ENCODE measurements around the gene PCSK6. TPM values are rescaled to one million over a fixed set of nuclear protein-coding genes. Genes with fewer than 3 reads are reported as not detected.

PCSK6 gene
- total RNA-seq (10 to 100 TPM in 4 of 7 donors, 1 to 10 TPM in 3; 3.9 to 25.4 (median 13.0) TPM), polyA plus RNA-seq (10 to 100 TPM in 1 of 2 donors, 1 to 10 TPM in 1; 3.8 to 26.0 TPM)
- long read RNA-seq, donor 1, partial matches to known transcripts: 1 of 18 reads
- long read RNA-seq, donor 1, other reads (novel, unspliced or antisense): 17 of 18 reads
- long read RNA-seq, donor 2, full-length matches to known transcripts: 4 of 4 reads
- long read RNA-seq, donor 2, partial matches to known transcripts: 0 of 4 reads
- long read RNA-seq, donor 2, other reads (novel, unspliced or antisense): 0 of 4 reads
- long read RNA-seq, donor 3, full-length matches to known transcripts: 14 of 28 reads
- long read RNA-seq, donor 3, partial matches to known transcripts: 11 of 28 reads
- long read RNA-seq, donor 3, other reads (novel, unspliced or antisense): 3 of 28 reads

DNA sequence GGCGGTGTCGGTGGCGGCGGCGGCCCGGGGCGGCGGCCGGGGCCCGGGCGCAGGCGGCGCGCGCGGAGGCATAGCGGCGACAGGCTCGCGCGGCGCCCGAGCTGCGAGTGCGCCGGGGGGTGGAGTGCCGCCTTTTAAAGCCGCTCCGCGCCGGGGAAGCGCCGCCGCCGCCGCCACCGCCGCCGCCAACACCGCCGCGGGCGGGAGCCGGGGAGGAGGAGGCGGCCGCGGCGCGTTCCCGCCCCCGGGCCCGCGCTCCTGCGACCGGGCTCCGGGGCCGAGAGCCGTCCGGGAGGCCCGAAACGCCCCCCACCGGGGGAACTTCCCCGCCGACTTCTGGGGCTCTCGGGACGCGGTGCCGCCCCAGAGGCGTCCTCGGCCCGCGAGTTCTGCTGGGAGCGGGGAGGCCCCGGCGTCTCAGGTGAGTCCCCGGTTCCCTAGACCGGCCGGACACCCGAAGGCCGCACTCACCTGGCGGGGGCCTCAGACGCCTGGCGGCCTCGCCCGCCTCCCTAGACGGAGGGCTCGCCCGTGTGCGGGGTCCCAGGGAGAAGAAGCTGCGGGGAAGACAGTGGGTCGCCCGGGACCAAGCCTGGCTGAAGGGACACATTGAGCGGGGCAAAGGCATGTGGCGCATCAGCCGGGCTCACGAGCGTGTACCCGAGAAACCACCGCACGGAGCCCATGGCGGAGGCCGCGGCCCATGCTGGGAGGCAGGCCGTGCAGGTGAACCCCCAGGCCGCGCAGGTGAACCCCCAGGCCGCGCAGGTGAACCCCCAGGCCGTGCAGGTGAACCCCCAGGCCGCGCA, at the start of gene PCSK6:
TSS of gene PCSK6 (minus strand) at position 109 of the 809 bp plus-strand sequence. CDS start at position 72, 37 bp downstream.
- intact Hi-C loops (cut with DNase I): loop anchor here in 1 of 4 donors (10.0 kb wide), 1 partner anchor 185 kb away; no protein-coding TSS in a partner anchor
- DNase-seq: peak in 2 of 5 donors; percentile 44 to 56
- no peaks in the 10 kb centered on the region for H3K4me1 ChIP-seq (ENCODE audit: insufficient read depth)
- H3K4me3 ChIP-seq: peak within 1 kb of the TSS; percentile 21
- no peak within 1 kb of the TSS for H3K27ac ChIP-seq
- H3K9me3 ChIP-seq: no peaks in the 10 kb centered on the region
- WGBS, 3 donors: 20 to 70% (median 45%) methylated on average over 22 to 111 of the region's 111 CpGs
- H3K36me3 ChIP-seq: no peaks in the 10 kb centered on the region
- no peaks in the 10 kb centered on the region for H3K27me3 ChIP-seq
- TF ChIP-seq, protein P1, sequence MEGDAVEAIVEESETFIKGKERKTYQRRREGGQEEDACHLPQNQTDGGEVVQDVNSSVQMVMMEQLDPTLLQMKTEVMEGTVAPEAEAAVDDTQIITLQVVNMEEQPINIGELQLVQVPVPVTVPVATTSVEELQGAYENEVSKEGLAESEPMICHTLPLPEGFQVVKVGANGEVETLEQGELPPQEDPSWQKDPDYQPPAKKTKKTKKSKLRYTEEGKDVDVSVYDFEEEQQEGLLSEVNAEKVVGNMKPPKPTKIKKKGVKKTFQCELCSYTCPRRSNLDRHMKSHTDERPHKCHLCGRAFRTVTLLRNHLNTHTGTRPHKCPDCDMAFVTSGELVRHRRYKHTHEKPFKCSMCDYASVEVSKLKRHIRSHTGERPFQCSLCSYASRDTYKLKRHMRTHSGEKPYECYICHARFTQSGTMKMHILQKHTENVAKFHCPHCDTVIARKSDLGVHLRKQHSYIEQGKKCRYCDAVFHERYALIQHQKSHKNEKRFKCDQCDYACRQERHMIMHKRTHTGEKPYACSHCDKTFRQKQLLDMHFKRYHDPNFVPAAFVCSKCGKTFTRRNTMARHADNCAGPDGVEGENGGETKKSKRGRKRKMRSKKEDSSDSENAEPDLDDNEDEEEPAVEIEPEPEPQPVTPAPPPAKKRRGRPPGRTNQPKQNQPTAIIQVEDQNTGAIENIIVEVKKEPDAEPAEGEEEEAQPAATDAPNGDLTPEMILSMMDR (IDR thresholded peaks at IDR 0.05): no peak
- TF ChIP-seq EP300 (IDR thresholded peaks at IDR 0.05) (no peak), POLR2A (IDR thresholded peaks at IDR 0.05) (no peak)

DNA sequence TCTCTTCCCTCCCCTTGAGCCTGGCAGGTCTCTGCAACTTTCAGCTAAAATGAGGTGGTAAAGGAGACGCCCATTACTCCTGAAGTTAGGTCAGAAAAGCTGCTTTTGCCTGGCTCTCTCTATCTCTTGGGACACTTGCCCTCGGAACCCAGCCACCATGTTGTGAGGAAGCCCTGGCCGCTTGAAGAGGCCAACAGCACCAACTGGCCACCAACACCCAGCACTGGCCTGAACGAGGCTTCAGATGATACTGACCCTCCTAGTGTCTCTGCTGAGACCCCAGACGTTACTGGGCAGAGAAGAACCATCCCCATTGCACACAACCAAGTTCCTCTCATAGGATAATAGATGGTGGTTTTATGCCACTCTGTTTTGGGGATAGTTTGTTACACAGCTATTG, 49.5 kb upstream of the PCSK6 start:
- intact Hi-C loops (cut with DNase I): no loop called here

DNA sequence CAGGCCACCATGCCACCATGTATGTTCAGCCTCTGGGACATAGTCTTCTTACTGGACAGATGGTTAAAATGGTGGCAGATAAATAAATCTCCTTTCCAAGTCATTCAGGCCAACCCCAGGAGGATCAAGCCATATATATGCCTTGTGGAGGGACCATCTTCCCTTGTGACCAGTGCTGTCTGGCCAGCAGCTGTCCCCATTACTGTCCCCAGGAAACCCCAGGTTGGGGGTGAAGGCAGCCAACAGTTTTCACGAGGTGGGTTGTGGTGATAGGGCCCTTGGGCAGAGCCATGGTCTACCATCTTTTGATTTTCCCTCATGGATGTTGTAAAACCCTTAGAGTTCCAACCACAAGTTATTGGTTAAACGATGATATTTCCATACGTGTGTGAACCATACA, 48.7 kb upstream of the PCSK6 start:
- Histone ChIP-seq H3K27me3 (no peaks in the 10 kb centered on the region), H3K36me3 (no peaks in the 10 kb centered on the region), H3K27ac (no peak overlapping the region), H3K9me3 (no peaks in the 10 kb centered on the region), H3K4me3 (no peak overlapping the region), H3K4me1 (ENCODE audit: insufficient read depth) (no peaks in the 10 kb centered on the region)
- no peak for TF ChIP-seq POLR2A (IDR thresholded peaks at IDR 0.05)
- TF ChIP-seq, protein P1 (IDR thresholded peaks at IDR 0.05): no peak
- TF ChIP-seq EP300 (IDR thresholded peaks at IDR 0.05): no peak
- no peak for DNase-seq
- intact Hi-C loops (cut with DNase I): no loop called here
- 88 to 92% (median 91%) methylated on average over 3 of the region's 3 CpGs for WGBS, 3 donors

More for the DNA sequence above, 49.5 kb upstream of the PCSK6 start:
- no peak overlapping the region for H3K4me3 ChIP-seq
- no peaks in the 10 kb centered on the region for H3K9me3 ChIP-seq
- WGBS, 3 donors: 93 to 95% (median 94%) methylated on average over 5 of the region's 5 CpGs
- H3K4me1 ChIP-seq (ENCODE audit: insufficient read depth): no peaks in the 10 kb centered on the region
- H3K27ac ChIP-seq: no peak overlapping the region
- no peak for DNase-seq
- TF ChIP-seq, protein P1 (IDR thresholded peaks at IDR 0.05): no peak
- no peak for TF ChIP-seq POLR2A (IDR thresholded peaks at IDR 0.05)
- TF ChIP-seq EP300 (IDR thresholded peaks at IDR 0.05): no peak
- no peaks in the 10 kb centered on the region for H3K36me3 ChIP-seq
- no peaks in the 10 kb centered on the region for H3K27me3 ChIP-seq

DNA sequence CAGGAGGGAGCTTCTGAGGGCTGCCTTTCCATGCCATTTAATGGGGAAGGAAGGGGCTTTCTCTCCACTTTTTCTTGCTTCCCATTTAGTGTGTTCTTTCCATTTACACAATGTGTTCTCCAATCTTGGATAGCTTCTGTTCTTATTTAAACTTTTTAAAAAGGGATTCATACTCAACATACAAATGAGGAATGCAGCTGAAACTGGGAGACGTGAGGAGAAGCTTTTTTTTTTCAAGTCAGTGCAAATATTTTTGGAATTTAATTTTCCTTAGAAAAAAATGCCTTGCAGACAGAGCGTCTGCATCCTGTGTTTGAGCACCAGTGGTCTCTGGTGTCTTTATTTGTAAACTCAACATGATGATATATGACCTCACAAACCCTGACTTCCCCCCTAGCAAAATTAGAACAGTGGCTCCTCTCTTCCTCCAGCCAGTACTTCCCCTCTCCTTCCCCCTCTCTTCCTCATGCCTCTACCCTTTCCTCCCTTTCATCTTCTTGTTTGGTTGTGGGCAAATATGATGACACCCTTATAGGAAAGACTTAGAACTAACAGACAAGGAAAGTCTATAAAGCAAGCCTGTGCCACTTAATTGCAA, 48.1 kb upstream of the PCSK6 start:
- H3K4me3 ChIP-seq: no peak overlapping the region
- TF ChIP-seq EP300 (IDR thresholded peaks at IDR 0.05): no peak

More for the DNA sequence above, 48.1 kb upstream of the PCSK6 start:
- H3K9me3 ChIP-seq: no peaks in the 10 kb centered on the region
- no peaks in the 10 kb centered on the region for H3K27me3 ChIP-seq
- DNase-seq: no peak
- H3K36me3 ChIP-seq: no peaks in the 10 kb centered on the region
- WGBS, 3 donors: 1 to 4% (median 3%) methylated on average over 2 of the region's 2 CpGs
- H3K4me1 ChIP-seq (ENCODE audit: insufficient read depth): no peaks in the 10 kb centered on the region
- H3K27ac ChIP-seq: no peak overlapping the region
- intact Hi-C loops (cut with DNase I): no loop called here
